ENCODE results near the gene EPHA3.

GRCh38 chr3:89116476-89116875 is 9.1 kb downstream of the EPHA3 start:
- TF ChIP-seq CTCF (IDR thresholded peaks at IDR 0.05) (no peak), POLR2A (IDR thresholded peaks at IDR 0.05) (no peak)
